Activated CD4-positive, alpha-beta T cell treated with anti-CD3 and anti-CD28 coated beads, Interleukin-2, amount 10 ng/mL, durations not matched to agents 24 days and 14 days (primary cell): Measurements from ENCODE around the gene RIF1. TPM values are rescaled to one million over a fixed set of nuclear protein-coding genes. Genes with fewer than 3 reads are reported as not detected.

Source experiments
- DNase-seq: peaks from one replicate; pipeline ENCODE4 v3.0.0; 2022
- H3K27ac Mint-ChIP-seq: one replicate; pipeline ENCODE4 v1.8.0; 2022; ENCODE audit warnings: mild to moderate bottlenecking, mixed read lengths
- H3K27me3 Mint-ChIP-seq: one replicate; pipeline ENCODE4 v1.8.0; 2022; ENCODE audit warnings: mixed read lengths
- H3K36me3 Mint-ChIP-seq: one replicate; pipeline ENCODE4 v1.8.0; 2022; ENCODE audit warnings: low read depth, mild to moderate bottlenecking, mixed read lengths
- H3K4me1 Mint-ChIP-seq: one replicate; pipeline ENCODE4 v1.8.0; 2021; ENCODE audit warnings: mixed read lengths
- H3K4me3 Mint-ChIP-seq: one replicate; pipeline ENCODE4 v1.8.0; 2022; ENCODE audit warnings: mild to moderate bottlenecking, moderate library complexity, mixed read lengths
- H3K9me3 Mint-ChIP-seq: one replicate; pipeline ENCODE4 v1.8.0; 2021; ENCODE audit warnings: mixed read lengths
- intact Hi-C: fragments of 100-400 bp; cut with micrococcal nuclease; formaldehyde crosslinking; loops from one replicate; pipeline ENCODE4 v1.15.1; 2023
- total RNA-seq: library from RNA; stranded (reverse); gene quantifications from 2 replicates; pipeline ENCODE4 v1.2.3, GENCODE V29; 2022

RIF1 gene
- total RNA-seq, 1 donor from 2014 or later: 84.8 TPM

DNA sequence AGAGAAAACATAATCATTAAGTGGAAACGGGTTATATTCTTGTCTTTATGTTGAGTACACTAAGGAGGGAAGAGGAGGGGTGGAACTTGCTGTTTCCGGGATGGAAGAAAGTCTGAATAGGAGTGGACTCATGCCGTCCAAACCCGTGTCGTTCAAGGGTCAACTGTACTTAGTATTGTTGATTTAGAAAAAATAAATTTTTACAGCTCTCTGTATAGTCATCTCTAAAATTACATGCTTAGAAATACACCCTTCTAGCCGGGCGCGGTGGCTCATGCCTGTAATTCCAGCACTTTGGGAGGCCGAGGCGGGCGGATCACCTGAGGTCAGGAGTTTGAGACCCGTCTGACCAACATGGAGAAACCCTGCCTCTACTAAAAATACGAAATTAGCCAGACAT lies 29.4 kb downstream of the RIF1 start:
- peaks cover 53% of the 10 kb centered on the region for H3K36me3 Mint-ChIP-seq
- no peak for DNase-seq

DNA sequence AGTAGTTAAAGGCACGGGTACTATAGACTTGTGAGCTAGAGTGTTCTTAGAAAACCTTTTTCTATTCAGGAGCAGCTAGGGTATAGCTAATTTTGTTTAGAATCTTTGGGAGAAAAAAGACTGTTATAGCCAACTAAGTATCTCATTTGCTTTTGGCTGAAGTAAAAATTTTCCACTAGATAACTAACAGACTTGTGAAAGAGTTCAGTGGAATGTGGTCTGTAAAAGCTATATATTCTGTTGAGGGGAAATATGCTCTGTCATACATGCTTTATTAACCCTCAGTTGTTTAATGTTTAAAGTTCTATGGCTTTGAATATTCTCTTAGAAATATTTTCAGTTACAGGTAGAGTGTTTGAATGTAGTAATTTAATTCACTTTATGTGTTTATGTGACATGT lies 49.7 kb downstream of the RIF1 start:
- no peak overlapping the region for H3K27ac Mint-ChIP-seq
- intact Hi-C loops: no loop called here
- H3K4me3 Mint-ChIP-seq: no peak overlapping the region
- H3K27me3 Mint-ChIP-seq: no peaks in the 10 kb centered on the region
- H3K36me3 Mint-ChIP-seq: peaks cover 67% of the 10 kb centered on the region
- DNase-seq: no peak
- no peaks in the 10 kb centered on the region for H3K4me1 Mint-ChIP-seq
- no peaks in the 10 kb centered on the region for H3K9me3 Mint-ChIP-seq

More for the DNA sequence above, 29.4 kb downstream of the RIF1 start:
- Mint-ChIP-seq H3K27me3 (no peaks in the 10 kb centered on the region), H3K9me3 (no peaks in the 10 kb centered on the region), H3K27ac (no peak overlapping the region), H3K4me1 (peaks cover 3% of the 10 kb centered on the region), H3K4me3 (no peak overlapping the region)
- intact Hi-C loops: no loop called here

DNA sequence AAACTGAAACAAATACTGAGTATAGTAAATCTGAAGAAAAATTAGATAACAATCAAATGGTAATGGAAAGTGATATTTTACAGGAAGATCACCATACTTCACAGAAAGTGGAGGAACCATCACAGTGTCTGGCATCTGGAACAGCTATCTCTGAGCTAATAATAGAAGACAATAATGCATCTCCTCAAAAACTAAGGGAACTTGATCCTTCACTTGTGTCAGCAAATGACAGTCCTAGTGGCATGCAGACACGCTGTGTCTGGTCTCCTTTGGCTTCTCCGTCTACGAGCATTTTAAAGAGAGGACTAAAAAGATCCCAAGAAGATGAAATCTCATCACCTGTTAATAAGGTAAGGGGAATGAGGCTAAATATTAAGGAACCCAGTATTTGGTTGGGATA lies 56.1 kb downstream of the RIF1 start:
- no peak overlapping the region for H3K4me3 Mint-ChIP-seq
- peaks cover 84% of the 10 kb centered on the region for H3K36me3 Mint-ChIP-seq
- no peaks in the 10 kb centered on the region for H3K27me3 Mint-ChIP-seq
- H3K27ac Mint-ChIP-seq: no peak overlapping the region
- no peak for DNase-seq
- H3K9me3 Mint-ChIP-seq: no peaks in the 10 kb centered on the region
- H3K4me1 Mint-ChIP-seq: no peaks in the 10 kb centered on the region
- intact Hi-C loops: loop anchor here (5.0 kb wide), 1 partner anchor 33 kb away; no protein-coding TSS in a partner anchor

DNA sequence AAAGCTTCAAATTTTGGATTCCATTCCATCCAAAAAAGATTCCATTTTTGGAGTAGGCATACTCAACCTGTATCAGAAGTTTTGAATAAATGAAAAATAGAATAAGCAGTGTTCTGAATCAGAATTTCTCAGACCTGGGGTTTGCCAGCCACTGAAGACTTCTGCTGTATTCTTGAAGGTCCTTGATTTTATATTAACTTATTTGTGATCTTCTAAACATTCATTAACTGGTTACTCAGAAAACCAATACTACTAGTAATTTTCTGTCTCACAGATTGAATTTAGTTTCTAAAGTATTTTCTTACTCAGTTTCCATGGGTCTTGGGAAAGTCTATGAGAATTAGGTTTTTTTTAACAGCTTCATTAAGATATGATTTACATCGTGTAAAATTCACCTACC lies 60.9 kb downstream of the RIF1 start:
- no peak for DNase-seq
- Mint-ChIP-seq H3K27ac (no peak overlapping the region), H3K36me3 (peaks cover 80% of the 10 kb centered on the region), H3K4me3 (no peak overlapping the region), H3K4me1 (peaks cover 4% of the 10 kb centered on the region), H3K27me3 (no peaks in the 10 kb centered on the region), H3K9me3 (peaks cover 3% of the 10 kb centered on the region)
- intact Hi-C loops: no loop called here

DNA sequence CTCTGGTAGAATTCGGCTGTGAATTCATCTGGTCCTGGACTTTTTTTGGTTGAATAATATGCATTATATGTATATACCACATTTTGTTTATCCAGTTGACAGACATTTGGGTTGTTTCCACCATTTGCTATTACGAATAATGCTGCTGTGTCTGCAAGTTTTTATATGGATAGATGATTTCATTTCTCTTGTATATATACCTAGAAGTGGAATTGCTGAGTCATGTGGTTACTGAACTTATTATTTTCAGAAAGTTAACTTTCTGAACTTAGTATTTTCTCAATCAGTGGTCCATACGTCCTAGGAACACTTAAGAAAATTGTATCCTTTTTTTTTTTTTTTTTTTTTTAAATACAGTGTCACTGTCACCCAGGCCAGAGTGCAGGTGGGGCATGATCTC lies 63.3 kb downstream of the RIF1 start:
- peaks cover 4% of the 10 kb centered on the region for H3K4me1 Mint-ChIP-seq
- no peak overlapping the region for H3K27ac Mint-ChIP-seq
- no peak for DNase-seq
- H3K9me3 Mint-ChIP-seq: peaks cover 3% of the 10 kb centered on the region
- H3K36me3 Mint-ChIP-seq: peaks cover 78% of the 10 kb centered on the region
- no peaks in the 10 kb centered on the region for H3K27me3 Mint-ChIP-seq
- intact Hi-C loops: no loop called here
- H3K4me3 Mint-ChIP-seq: no peak overlapping the region

DNA sequence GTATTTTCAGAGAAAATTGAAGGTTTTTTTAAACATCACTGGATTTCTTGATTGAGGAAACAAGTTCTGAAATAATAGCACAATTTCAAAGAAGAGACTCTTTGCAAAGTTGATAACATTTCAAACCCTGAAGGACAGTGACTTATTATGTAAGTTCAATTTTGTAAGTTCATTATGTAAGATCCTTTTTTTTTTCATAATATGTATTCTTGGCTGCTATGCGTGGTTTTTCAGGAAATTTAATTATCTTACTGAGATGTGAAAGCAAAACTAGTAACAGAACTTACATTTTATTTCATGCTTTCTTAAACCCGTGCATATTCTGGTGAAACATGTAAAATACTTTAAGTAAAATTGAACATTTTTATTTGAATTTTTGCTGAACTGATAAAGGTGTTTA lies 65.4 kb downstream of the RIF1 start:
- H3K27ac Mint-ChIP-seq: no peak overlapping the region
- DNase-seq: no peak
- H3K36me3 Mint-ChIP-seq: peaks cover 72% of the 10 kb centered on the region
- intact Hi-C loops: no loop called here
- no peak overlapping the region for H3K4me3 Mint-ChIP-seq
- peaks cover 3% of the 10 kb centered on the region for H3K9me3 Mint-ChIP-seq
- H3K4me1 Mint-ChIP-seq: peaks cover 4% of the 10 kb centered on the region
- H3K27me3 Mint-ChIP-seq: no peaks in the 10 kb centered on the region

DNA sequence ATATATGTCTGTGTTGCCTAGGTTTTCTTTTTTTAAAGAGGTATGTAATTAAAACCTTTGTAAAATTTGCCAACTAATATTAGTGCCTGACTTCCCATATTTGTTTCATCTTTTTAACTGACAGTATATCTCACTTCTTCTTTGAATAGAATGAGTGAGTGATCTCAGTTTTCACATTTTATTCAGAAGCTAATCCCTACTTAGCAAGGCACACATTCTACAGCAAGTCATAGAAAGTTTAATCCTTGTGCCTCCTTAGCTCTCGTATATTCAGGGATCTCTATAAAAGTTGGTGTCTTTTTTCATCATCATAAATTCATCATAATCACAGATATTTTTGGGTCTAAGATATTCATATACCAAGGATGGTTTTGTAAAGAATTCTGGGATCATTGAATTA lies 66.6 kb downstream of the RIF1 start:
- Mint-ChIP-seq H3K9me3 (peaks cover 3% of the 10 kb centered on the region), H3K27ac (no peak overlapping the region), H3K4me3 (no peak overlapping the region), H3K36me3 (peaks cover 71% of the 10 kb centered on the region), H3K27me3 (no peaks in the 10 kb centered on the region), H3K4me1 (peaks cover 4% of the 10 kb centered on the region)
- no peak for DNase-seq
- intact Hi-C loops: no loop called here

DNA sequence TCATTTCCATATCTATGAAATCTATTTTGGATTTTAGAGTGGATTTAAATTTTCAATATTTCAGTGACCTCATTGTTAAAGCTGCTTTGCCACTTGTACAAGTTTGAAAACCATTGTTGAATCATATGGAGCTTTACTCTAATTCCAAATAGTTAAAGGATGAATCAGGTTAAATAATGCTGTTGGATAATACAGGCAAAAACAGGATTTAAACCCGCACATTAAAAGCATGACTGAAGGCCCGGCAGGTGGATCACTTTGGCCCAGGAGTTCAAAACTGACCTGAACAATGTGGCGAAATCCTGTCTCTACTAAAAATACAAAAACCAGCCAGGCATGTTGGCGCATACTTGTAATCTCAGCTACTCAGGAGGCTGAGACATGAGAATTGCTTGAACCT lies 68.3 kb downstream of the RIF1 start:
- no peak overlapping the region for H3K27ac Mint-ChIP-seq
- no peak overlapping the region for H3K4me3 Mint-ChIP-seq
- intact Hi-C loops: no loop called here
- H3K4me1 Mint-ChIP-seq: peaks cover 12% of the 10 kb centered on the region
- H3K36me3 Mint-ChIP-seq: peaks cover 67% of the 10 kb centered on the region
- DNase-seq: no peak
- no peaks in the 10 kb centered on the region for H3K9me3 Mint-ChIP-seq
- no peaks in the 10 kb centered on the region for H3K27me3 Mint-ChIP-seq

DNA sequence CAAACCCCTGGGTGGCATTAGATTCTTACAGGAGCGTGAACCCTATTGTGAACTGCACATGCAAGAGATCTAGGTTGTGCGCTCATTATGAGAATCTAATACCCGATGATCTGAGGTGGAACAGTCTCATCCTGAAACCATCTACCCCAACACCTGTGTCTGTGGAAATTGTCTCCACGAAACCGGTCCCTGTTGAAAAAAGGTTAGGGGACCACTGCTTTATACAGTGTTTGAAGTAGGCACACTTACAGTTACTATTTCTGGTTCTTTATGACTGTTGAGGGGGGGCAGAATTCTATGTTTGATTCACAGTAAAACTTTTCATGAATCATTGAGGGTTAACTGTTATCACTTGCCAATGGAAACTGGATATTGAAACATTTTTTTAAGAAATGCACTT lies 72.0 kb downstream of the RIF1 start:
- H3K27me3 Mint-ChIP-seq: no peaks in the 10 kb centered on the region
- peak overlapping the region; percentile 80 for H3K27ac Mint-ChIP-seq
- peaks cover 75% of the 10 kb centered on the region for H3K36me3 Mint-ChIP-seq
- H3K4me1 Mint-ChIP-seq: peaks cover 17% of the 10 kb centered on the region
- DNase-seq: no peak
- H3K4me3 Mint-ChIP-seq: no peak overlapping the region
- intact Hi-C loops: loop anchor here (2.0 to 10.0 kb wide), 4 partner anchors 153 to 1213 kb away; partner anchors contain the start of genes ARL5A and NMI
- H3K9me3 Mint-ChIP-seq: peaks cover 8% of the 10 kb centered on the region

DNA sequence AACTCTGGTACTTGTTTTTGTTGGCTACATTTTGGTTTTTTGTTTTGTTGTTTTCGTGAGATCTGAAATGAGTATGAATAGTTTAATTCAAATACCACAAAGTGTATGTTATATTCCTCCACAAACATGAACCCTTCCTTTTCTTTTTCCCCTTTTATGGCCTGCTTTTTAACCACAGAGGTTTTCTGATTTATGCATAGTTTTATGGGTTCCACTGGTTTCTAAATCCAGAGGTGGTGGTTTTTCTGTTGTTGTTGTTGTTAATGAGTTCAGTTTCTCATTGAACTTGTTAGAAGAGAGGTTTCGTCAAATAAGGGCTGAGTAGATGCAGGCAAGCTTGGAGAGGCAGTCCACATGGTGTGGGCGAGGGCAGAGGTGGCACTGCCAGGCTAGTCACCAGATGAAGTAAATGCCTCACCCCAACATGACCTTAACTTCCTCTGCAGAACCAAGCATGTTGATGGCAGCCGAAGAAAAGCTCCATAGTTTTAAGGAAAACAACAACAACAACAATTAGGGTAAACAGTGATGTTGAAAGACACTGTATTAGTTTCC lies 72.5 kb downstream of the RIF1 start:
- peaks cover 74% of the 10 kb centered on the region for H3K36me3 Mint-ChIP-seq

DNA sequence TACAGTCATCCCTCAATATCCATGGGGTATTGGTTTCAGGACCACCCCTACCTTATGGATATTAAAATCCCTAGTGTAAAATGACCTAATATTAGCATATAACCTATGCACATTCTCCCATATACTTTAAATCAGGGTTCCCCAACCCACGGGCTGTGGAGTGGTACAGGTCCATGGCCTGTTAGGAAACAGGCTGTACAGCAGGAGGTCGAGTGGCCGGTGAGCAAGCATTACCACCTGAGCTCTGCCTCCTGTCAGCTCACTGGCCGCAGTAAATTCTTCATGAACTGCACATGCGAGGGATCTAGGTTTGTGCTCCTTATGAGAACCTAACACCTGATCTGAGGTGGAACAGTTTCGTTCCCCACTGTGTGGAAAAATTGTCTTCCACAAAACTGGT lies 73.8 kb downstream of the RIF1 start:
- intact Hi-C loops: loop anchor here (5.0 to 10.0 kb wide), 3 partner anchors 151 to 1211 kb away; partner anchors contain the start of gene ARL5A
- DNase-seq: no peak
- Mint-ChIP-seq H3K27me3 (no peaks in the 10 kb centered on the region), H3K4me3 (no peak overlapping the region), H3K27ac (no peak overlapping the region), H3K4me1 (peaks cover 17% of the 10 kb centered on the region), H3K9me3 (peaks cover 8% of the 10 kb centered on the region), H3K36me3 (peaks cover 67% of the 10 kb centered on the region)

More for the DNA sequence above, 72.5 kb downstream of the RIF1 start:
- DNase-seq: no peak
- H3K27ac Mint-ChIP-seq: peak overlapping the region; percentile 80
- H3K4me1 Mint-ChIP-seq: peaks cover 17% of the 10 kb centered on the region
- H3K9me3 Mint-ChIP-seq: peaks cover 8% of the 10 kb centered on the region
- no peak overlapping the region for H3K4me3 Mint-ChIP-seq
- H3K27me3 Mint-ChIP-seq: no peaks in the 10 kb centered on the region
- intact Hi-C loops: loop anchor here (5.0 to 10.0 kb wide), 3 partner anchors 153 to 1213 kb away; partner anchors contain the start of gene ARL5A

DNA sequence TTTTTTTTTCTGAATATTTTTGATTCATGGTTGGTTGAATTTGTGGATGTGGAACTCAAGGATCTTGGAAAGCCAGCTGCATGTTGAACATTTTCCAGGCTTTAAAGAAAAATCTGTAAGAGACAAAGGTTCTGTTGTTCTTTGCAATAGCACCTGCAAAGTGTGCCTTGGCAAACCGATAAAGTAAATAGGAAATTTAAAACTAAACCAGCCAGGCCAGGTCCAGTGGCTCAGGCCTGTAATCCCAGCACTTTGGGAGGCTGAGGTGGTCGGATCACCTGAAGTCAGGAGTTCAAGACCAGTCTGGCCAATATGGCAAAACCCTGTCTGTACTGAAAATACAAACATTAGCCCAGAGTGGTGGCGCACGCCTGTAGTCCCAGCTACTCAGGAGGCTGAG lies 74.4 kb downstream of the RIF1 start:
- Mint-ChIP-seq H3K36me3 (peaks cover 61% of the 10 kb centered on the region), H3K27me3 (no peaks in the 10 kb centered on the region), H3K27ac (no peak overlapping the region), H3K9me3 (peaks cover 8% of the 10 kb centered on the region), H3K4me1 (peaks cover 17% of the 10 kb centered on the region), H3K4me3 (no peak overlapping the region)
- DNase-seq: no peak
- intact Hi-C loops: loop anchor here (5.0 to 10.0 kb wide), 3 partner anchors 151 to 1211 kb away; partner anchors contain the start of gene ARL5A

DNA sequence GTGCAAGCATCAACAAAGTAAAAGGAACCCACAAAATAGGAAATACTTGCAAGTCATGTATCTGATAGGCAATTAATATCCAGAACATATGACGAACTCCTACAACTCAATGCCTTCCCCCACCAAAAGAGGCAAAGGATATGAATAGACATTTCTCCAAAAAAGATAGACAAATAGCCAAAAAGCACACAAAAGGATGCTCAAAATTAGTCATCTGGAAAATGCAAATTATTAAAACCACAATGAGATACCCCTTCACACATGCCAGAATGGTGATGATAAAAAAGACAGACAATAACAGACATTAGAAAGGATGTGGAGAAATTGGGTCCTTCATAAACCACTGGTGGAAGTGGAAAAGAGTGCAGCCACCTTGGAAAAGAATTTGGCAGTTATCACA lies 76.4 kb downstream of the RIF1 start:
- intact Hi-C loops: loop anchor here (10.0 kb wide), 2 partner anchors 149 to 1209 kb away; no protein-coding TSS in a partner anchor
- H3K27ac Mint-ChIP-seq: peak overlapping the region; percentile 59
- peaks cover 8% of the 10 kb centered on the region for H3K9me3 Mint-ChIP-seq
- no peak overlapping the region for H3K4me3 Mint-ChIP-seq
- H3K27me3 Mint-ChIP-seq: no peaks in the 10 kb centered on the region
- peaks cover 58% of the 10 kb centered on the region for H3K36me3 Mint-ChIP-seq
- no peak for DNase-seq
- peaks cover 17% of the 10 kb centered on the region for H3K4me1 Mint-ChIP-seq

DNA sequence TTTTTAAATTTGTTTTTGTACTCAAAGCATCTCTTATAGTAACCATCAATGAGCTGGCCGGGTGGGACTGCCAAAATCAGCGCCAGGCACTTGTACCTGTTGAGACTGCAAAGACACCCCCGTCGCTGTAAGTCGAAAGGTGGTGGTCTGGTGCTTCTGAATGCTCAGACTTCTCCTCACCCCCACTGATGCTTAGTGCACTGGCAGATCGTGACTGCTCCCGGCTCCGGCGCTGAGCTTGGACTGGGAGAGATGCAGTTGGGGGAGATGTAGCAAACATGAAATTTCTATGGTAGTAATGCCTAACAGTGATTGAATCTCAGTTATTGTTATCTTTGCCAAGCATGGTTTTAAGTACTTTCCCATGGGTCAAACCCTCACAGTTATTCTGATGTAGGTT lies 80.6 kb downstream of the RIF1 start:
- H3K9me3 Mint-ChIP-seq: peaks cover 8% of the 10 kb centered on the region

DNA sequence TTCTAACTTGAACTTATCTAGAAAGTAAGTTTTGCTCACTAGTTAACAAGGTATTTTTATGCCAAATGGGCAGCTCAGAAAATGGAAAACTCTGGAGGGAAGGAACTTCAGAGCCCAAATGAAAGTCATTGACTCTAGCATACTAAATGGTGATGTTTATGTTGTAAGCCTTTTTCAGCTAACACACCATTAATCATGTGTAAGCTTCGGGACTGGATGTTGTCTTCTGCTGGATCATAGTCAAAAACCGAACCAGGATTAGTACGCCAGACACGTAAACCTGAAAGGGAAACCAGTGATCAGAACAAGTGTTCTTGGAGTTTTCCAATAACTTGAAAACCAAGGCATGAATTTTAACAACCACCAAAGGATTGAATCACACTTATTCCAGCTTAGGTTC lies 81.8 kb downstream of the RIF1 start:
- intact Hi-C loops: no loop called here
- no peaks in the 10 kb centered on the region for H3K9me3 Mint-ChIP-seq

More for the DNA sequence above, 80.6 kb downstream of the RIF1 start:
- Mint-ChIP-seq H3K4me1 (peaks cover 7% of the 10 kb centered on the region), H3K27ac (no peak overlapping the region), H3K36me3 (peaks cover 32% of the 10 kb centered on the region), H3K4me3 (no peak overlapping the region), H3K27me3 (no peaks in the 10 kb centered on the region)
- intact Hi-C loops: no loop called here
- DNase-seq: no peak

More for the DNA sequence above, 81.8 kb downstream of the RIF1 start:
- peaks cover 20% of the 10 kb centered on the region for H3K36me3 Mint-ChIP-seq
- H3K27ac Mint-ChIP-seq: no peak overlapping the region
- no peak overlapping the region for H3K4me3 Mint-ChIP-seq
- no peaks in the 10 kb centered on the region for H3K27me3 Mint-ChIP-seq
- DNase-seq: no peak
- no peaks in the 10 kb centered on the region for H3K4me1 Mint-ChIP-seq
